Liver (tissue), 3 donors: ENCODE results near the gene VAV3.

ENCODE experiments used
- CTCF ChIP-seq: fragments of 150-350 bp; IDR thresholded peaks from 2 replicates; pipeline ENCODE4 v1.5.1; 2017; ENCODE audit warnings: improper control_type of control experiment, low read depth, low read length; ENCODE audit not compliant: missing input control
- JUND ChIP-seq, 2 donors: IDR thresholded peaks; 2 replicates each; pipeline ENCODE4 v1.6.1; 2016; ENCODE audit warnings: antibody characterized with exemption in 2 of 2
- YY1 ChIP-seq: IDR thresholded peaks from 2 replicates; pipeline ENCODE4 v1.6.1; 2016; ENCODE audit warnings: antibody characterized with exemption, mild to moderate bottlenecking
- ZBTB33 ChIP-seq: IDR thresholded peaks from 2 replicates; pipeline ENCODE4 v1.6.1; 2016; ENCODE audit warnings: antibody characterized with exemption
- donor health status: healthy.
- donor health status: healthy.

- no peak for TF ChIP-seq JUND (IDR thresholded peaks at IDR 0.05)
- TF ChIP-seq CTCF: no peak
- no peak for TF ChIP-seq ZBTB33
- no peak for TF ChIP-seq YY1
Observed at GRCh38 chr1:107666493-107666892, 298.5 kb downstream of the VAV3 start.
